ENCODE data around the gene IFRD1. TPM values are rescaled to one million over a fixed set of nuclear protein-coding genes. Genes with fewer than 3 reads are reported as not detected.
A peak's percentile ranks its signal among the peaks of the same experiment; 100 is the strongest.

The IFRD1 gene
- polyA plus RNA-seq (ENCODE audit: insufficient read length in 4 of 4) = 10 to 100 TPM; 29.8 to 49.6 (median 39.8) TPM

- DNase-seq (ENCODE audit: low read depth in 4 of 4, low spot score in 2 of 4) = peak; percentile 95 to 97 (median 96)
Observed at GRCh38 chr7:112449902-112450806, at the start of gene IFRD1. Gene IFRD1 (plus strand): TSS chr7:112450460. CDS start chr7:112450689, 229 bp downstream.

GRCh38 chr7:112404321-112404720, 45.9 kb upstream of the IFRD1 start:
- DNase-seq (ENCODE audit: low read depth in 4 of 4, low spot score in 2 of 4) = no peak

- no peak for DNase-seq (ENCODE audit: low read depth in 4 of 4, low spot score in 2 of 4)
Observed at GRCh38 chr7:112405286-112405685, 45.0 kb upstream of the IFRD1 start.

GRCh38 chr7:112407261-112407660, 43.0 kb upstream of the IFRD1 start:
- no peak for DNase-seq (ENCODE audit: low read depth in 4 of 4, low spot score in 2 of 4)

GRCh38 chr7:112410092-112410491, 40.2 kb upstream of the IFRD1 start:
- DNase-seq (ENCODE audit: low read depth in 4 of 4, low spot score in 2 of 4) = no peak

- no peak for DNase-seq (ENCODE audit: low read depth in 4 of 4, low spot score in 2 of 4)
Observed at GRCh38 chr7:112411186-112411795, 39.0 kb upstream of the IFRD1 start.

GRCh38 chr7:112414855-112415490, 35.3 kb upstream of the IFRD1 start:
- no peak for DNase-seq (ENCODE audit: low read depth in 4 of 4, low spot score in 2 of 4)

- DNase-seq (ENCODE audit: low read depth in 4 of 4, low spot score in 2 of 4) = no peak
Observed at GRCh38 chr7:112416127-112416526, 34.1 kb upstream of the IFRD1 start.

- no peak for DNase-seq (ENCODE audit: low read depth in 4 of 4, low spot score in 2 of 4)
Observed at GRCh38 chr7:112419543-112420130, 30.6 kb upstream of the IFRD1 start.

- no peak for DNase-seq (ENCODE audit: low read depth in 4 of 4, low spot score in 2 of 4)
Observed at GRCh38 chr7:112420236-112420861, 29.9 kb upstream of the IFRD1 start.

- no peak for DNase-seq (ENCODE audit: low read depth in 4 of 4, low spot score in 2 of 4)
Observed at GRCh38 chr7:112421666-112422486, 28.4 kb upstream of the IFRD1 start.

GRCh38 chr7:112422842-112423496, 27.3 kb upstream of the IFRD1 start:
- DNase-seq (ENCODE audit: low read depth in 4 of 4, low spot score in 2 of 4) = no peak

GRCh38 chr7:112423987-112424386, 26.3 kb upstream of the IFRD1 start:
- DNase-seq (ENCODE audit: low read depth in 4 of 4, low spot score in 2 of 4) = no peak

- no peak for DNase-seq (ENCODE audit: low read depth in 4 of 4, low spot score in 2 of 4)
Observed at GRCh38 chr7:112427984-112428383, 22.3 kb upstream of the IFRD1 start.

GRCh38 chr7:112428715-112429114, 21.5 kb upstream of the IFRD1 start:
- no peak for DNase-seq (ENCODE audit: low read depth in 4 of 4, low spot score in 2 of 4)

GRCh38 chr7:112430649-112431048, 19.6 kb upstream of the IFRD1 start:
- DNase-seq (ENCODE audit: low read depth in 4 of 4, low spot score in 2 of 4) = no peak

- DNase-seq (ENCODE audit: low read depth in 4 of 4, low spot score in 2 of 4) = no peak
Observed at GRCh38 chr7:112431803-112432202, 18.5 kb upstream of the IFRD1 start.

GRCh38 chr7:112433289-112433688, 17.0 kb upstream of the IFRD1 start:
- DNase-seq (ENCODE audit: low read depth in 4 of 4, low spot score in 2 of 4) = no peak

- DNase-seq (ENCODE audit: low read depth in 4 of 4, low spot score in 2 of 4) = no peak
Observed at GRCh38 chr7:112437072-112437471, 13.2 kb upstream of the IFRD1 start.

All from left renal cortex interstitium (tissue), 4 donors.